Kidney epithelial cell (primary cell): ENCODE measurements around the gene C10orf143. TPM values are rescaled to one million over a fixed set of nuclear protein-coding genes. Genes with fewer than 3 reads are reported as not detected.

Source experiments
- DNase-seq: peaks from one replicate; pipeline ENCODE4 v3.0.0-alpha.2; 2010; ENCODE audit warnings: low read depth
- H3K27me3 ChIP-seq: 2 replicates; pipeline ENCODE4 v1.6.0; 2011; ENCODE audit warnings: low read length; ENCODE audit not compliant: control insufficient read depth, insufficient read depth
- H3K36me3 ChIP-seq: 2 replicates; pipeline ENCODE4 v1.5.1; 2011; ENCODE audit warnings: low read length; ENCODE audit not compliant: control insufficient read depth, insufficient read depth
- H3K4me3 ChIP-seq: 2 replicates; pipeline ENCODE4 v1.5.1; 2011; ENCODE audit warnings: low read depth, mild to moderate bottlenecking, control low read depth, low read length
- total RNA-seq: library from RNA; depleted of rRNA; stranded (reverse); fragments of >200 nt; gene quantifications from 2 replicates; pipeline ENCODE4 v1.2.3, GENCODE V29; 2015
- TF ChIP-seq, protein P1 (sequence below): IDR thresholded peaks from 2 replicates; pipeline ENCODE4 v1.5.1; 2011; ENCODE audit warnings: mild to moderate bottlenecking, moderate library complexity, low read length, control low read depth, inconsistent platforms; ENCODE audit not compliant: insufficient read depth, poor library complexity, severe bottlenecking

Gene C10orf143
- total RNA-seq, 1 donor from 2014 or later = 0.88 TPM

DNA sequence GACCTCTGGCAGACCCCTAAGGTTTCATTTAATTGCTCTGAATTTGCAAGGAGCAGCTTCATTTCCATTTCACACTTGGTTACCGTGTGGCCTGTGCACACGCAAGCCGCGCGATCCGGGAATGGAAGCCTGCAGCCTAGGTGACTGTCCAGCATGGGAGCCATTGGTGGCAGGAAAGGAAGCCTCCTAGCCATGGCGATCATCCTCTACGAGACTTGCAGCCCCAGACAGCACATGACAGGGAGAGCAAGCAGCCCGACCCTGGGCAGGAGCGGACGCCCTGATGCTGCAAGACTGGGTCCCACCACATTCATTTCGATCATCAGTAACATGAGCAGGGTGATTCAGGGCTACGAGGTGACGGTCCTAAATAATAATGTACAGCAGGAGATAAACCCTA, 33.9 kb downstream of the C10orf143 start:
- no peaks in the 10 kb centered on the region for H3K36me3 ChIP-seq
- no peak for DNase-seq
- no peaks in the 10 kb centered on the region for H3K27me3 ChIP-seq
- TF ChIP-seq, protein P1, sequence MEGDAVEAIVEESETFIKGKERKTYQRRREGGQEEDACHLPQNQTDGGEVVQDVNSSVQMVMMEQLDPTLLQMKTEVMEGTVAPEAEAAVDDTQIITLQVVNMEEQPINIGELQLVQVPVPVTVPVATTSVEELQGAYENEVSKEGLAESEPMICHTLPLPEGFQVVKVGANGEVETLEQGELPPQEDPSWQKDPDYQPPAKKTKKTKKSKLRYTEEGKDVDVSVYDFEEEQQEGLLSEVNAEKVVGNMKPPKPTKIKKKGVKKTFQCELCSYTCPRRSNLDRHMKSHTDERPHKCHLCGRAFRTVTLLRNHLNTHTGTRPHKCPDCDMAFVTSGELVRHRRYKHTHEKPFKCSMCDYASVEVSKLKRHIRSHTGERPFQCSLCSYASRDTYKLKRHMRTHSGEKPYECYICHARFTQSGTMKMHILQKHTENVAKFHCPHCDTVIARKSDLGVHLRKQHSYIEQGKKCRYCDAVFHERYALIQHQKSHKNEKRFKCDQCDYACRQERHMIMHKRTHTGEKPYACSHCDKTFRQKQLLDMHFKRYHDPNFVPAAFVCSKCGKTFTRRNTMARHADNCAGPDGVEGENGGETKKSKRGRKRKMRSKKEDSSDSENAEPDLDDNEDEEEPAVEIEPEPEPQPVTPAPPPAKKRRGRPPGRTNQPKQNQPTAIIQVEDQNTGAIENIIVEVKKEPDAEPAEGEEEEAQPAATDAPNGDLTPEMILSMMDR = no peak
- H3K4me3 ChIP-seq = no peak overlapping the region

DNA sequence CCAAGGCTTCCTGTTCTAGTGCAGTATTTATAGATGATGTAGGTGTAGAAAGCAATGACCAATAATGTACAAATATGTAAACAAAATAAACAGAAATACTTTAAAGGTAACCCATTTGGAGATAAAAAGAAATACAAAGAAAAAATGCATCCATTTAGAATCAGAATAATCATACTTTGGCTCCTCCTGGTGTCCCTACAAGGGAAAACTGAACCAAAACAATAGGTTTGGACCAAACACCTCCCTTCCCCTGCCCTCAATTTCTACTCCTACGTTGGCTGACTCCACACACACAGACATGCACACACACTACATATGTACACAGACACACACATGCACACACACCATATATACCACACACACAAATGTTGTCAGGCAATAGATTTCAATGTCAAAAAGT, 36.0 kb downstream of the C10orf143 start:
- Histone ChIP-seq H3K27me3 (no peaks in the 10 kb centered on the region), H3K4me3 (no peak overlapping the region), H3K36me3 (no peaks in the 10 kb centered on the region)
- DNase-seq = no peak
- TF ChIP-seq, protein P1 = no peak

DNA sequence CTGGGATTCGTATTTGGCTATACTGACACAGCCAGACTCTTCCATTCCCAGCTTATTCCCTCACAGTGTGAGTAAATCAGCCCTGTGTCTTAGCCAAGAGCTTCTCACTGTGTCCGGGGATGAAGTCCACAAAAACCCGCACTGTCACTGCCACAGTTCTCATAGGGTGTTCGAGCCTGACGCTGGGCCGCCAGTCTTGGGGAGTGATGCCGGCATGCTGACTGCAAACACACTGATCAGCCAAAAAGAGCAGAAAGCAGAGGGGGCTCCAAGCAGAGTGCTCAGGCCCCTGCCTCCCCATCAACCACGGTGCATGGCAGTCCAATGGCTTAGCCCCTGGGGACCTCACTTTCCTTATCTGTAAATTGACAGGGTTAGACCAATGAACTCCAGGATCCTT, 36.7 kb downstream of the C10orf143 start:
- DNase-seq = no peak
- H3K4me3 ChIP-seq = no peak overlapping the region
- TF ChIP-seq, protein P1 = no peak

DNA sequence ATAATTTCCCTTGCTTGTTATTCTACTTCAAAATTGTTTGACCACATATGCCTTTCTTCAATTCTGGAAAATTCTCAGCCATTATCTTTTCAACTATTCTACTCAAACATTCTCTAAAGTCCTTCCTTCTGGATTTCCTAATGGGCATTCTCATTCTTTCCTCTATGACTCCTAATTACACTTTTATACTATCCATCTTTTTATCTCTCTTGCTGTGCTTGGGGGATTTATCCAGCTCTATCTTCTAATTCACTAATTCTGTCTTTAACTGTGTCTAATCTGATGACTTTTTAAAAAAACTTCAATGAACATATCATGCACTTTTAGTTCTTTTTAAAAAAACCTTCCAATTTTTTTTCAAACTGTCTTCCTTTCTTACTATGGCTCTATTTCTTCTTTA, 38.4 kb downstream of the C10orf143 start:
- H3K36me3 ChIP-seq = no peaks in the 10 kb centered on the region
- no peaks in the 10 kb centered on the region for H3K27me3 ChIP-seq
- DNase-seq = no peak
- TF ChIP-seq, protein P1 = no peak
- H3K4me3 ChIP-seq = no peak overlapping the region

More for the DNA sequence above, 36.7 kb downstream of the C10orf143 start:
- Histone ChIP-seq H3K36me3 (no peaks in the 10 kb centered on the region), H3K27me3 (no peaks in the 10 kb centered on the region)

DNA sequence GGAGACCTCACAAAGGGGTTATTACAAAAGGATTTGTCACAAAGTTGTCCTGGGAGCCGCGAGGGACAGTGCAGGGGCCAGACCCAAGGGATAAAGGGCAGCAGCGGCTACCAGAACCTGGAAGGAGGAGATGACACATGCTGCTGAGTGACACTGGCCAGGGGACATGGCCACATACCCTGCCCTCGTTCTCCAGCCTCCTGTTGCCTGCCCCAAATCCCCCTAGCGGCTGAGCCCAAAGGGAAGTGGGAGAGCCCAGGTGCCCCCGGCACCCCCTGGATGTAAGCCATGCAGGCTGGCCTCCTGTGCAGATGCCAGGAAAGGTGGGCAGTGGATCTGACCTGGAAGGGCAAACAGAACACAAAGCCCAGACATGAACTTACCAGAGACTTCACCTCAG, 42.7 kb downstream of the C10orf143 start:
- TF ChIP-seq, protein P1 = no peak
- Histone ChIP-seq H3K4me3 (no peak overlapping the region), H3K36me3 (no peaks in the 10 kb centered on the region), H3K27me3 (no peaks in the 10 kb centered on the region)
- no peak for DNase-seq

DNA sequence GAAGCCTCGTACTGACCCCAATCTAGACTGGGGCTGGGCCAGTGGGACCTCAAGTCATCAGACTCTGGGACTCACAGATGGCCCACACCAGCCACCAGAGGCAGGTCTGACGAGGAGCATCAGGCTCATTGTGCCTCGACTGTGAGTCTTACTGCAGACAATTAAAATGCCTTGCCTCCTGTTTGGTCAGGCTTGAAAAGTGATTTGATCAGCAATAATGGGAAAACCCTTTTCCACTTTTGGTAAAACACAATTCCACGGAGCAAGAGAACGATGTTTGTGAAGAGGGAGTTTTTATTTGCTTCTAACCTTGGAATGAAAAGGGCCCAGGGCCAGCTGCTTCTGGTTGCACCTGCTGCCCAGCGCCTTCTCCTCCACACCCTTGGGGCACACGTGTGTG, 43.9 kb downstream of the C10orf143 start:
- Histone ChIP-seq H3K36me3 (no peaks in the 10 kb centered on the region), H3K4me3 (no peak overlapping the region), H3K27me3 (no peaks in the 10 kb centered on the region)
- DNase-seq = no peak
- TF ChIP-seq, protein P1 = no peak
